COLO829 (cell line): ENCODE measurements around the gene MFN1.
"Not testable (repeated sequence)": the region's sequence is repeated elsewhere in the genome, so short reads cannot be mapped to it uniquely, and the experiment has no call there.

Experiments used
- DNase-seq: peaks from one replicate; pipeline ENCODE4 v3.0.0; 2012; ENCODE audit warnings: low spot score

Gene MFN1

DNA sequence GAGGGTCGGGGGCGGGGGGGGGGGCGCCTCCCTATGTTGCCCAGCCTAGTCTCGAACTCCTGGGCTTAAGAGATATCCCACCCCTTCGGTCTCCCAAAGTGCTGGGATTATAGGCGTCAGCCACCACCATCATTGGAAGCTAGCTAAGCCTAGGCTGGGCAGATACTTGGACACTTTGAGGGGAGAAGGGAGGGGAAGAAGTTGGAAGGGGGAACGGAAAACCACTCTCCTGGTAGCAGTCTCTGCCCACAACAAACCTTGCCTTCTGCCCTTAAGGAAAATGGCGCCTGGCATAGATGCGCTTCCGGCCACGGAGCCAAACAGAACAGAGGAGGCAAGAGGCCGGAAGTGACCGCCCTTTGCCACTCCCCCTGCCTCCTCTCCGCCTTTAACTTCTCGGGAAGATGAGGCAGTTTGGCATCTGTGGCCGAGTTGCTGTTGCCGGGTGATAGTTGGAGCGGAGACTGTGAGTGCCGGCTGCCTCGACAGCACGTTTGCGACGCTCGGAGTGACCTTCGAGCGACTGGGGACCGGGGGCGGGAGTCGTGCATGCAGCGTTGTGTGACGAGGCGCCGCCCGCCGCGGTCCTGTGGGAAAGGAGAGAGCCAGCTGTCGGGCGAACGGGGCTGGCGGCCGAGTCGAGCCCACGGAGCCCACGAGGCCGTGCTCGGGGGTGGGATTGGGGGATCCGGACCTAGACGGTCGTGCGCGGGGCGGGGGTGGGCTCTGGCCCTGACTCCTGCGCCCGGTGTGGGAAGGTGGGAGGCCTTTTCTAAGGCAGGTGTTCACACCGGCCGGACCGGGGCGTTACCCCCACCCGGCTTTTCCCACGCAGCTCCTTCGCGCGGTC lies at the start of gene MFN1:
Gene MFN1 (plus strand): TSS at position 365 of the 850 bp plus-strand sequence. CDS start 1,143 bp downstream, outside the sequence.
- DNase-seq, result peak; percentile 97

DNA sequence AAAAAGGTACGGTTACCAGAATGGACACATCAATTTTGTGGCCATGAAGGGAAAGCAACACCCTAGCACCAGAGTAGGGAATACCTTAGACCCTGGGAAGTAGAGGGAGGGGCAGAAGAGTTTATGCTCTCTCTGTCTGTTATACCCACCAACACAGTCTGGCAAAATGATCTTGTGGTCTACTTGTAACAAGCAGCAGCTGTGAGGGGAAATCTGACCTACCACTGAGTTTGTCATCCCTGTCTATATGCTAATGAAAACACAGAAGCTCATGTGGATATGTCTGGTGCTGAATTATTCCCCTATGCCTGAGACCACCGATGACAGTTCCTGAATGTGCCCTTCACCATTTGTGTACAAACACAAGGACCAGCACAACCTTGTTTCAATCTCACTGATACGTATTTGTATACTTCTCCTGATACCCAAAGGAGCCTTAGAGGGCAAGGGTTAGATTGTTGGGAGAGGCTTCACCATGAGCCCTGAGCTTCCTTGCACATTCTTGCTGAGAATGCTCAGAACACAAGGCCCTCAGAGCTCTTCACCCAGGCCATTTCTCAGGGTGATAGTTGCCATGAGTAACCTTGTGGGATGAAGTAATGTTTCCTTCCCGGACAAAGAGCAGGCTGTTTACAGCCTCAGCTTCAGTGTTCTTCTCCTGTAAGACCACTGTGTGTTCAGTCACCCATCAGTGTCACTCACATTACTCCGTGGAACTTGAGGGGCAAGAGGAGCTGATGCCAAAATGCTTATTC lies 49.4 kb upstream of the MFN1 start:
- DNase-seq, result peak; percentile 53

DNA sequence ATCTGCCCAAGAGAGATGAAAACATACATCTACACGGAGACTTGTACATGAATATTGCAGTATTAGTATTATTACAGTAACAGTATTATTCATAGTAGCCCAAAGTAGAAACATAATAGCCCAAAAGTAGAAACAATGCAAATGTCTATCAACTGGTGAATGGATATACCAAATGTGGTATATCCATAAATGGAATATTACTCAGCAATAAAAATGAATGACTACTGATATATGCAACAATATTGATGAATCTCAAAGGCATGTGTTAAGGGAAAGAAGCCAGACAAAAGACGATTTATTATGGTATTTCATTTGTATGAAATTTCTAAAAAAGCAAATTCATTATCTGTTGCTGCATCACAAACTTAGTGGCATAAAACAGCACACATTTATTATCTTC lies 48.2 kb upstream of the MFN1 start:
- DNase-seq, result no peak

DNA sequence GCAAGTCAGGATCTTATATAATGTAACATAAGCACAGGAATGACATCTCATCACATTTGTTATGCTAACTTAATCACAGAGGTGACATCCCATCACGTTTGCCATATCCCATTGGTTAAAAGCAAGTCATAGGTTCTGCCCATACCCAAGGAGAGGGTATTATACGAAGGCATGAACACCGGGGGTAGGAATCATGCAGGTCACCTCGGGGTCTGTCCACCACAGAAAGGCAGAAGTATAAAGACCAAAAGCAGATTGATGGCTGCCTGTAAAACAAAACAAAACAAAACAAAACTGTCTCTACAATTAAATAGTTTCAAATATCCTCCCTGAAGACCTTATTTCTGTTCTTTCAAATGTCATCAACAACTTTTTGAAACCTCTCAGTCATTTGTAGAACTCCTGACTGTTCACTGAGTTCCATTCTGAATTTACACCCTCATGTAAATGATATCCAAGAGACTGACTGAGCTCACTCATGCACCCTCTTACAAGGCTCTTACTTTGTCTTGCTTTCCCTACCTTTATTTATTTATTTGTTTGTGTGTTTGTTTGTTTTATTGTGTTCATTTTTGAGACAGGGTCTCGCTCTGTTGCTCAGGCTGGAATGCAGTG lies 47.4 kb upstream of the MFN1 start:
- DNase-seq, result no peak

DNA sequence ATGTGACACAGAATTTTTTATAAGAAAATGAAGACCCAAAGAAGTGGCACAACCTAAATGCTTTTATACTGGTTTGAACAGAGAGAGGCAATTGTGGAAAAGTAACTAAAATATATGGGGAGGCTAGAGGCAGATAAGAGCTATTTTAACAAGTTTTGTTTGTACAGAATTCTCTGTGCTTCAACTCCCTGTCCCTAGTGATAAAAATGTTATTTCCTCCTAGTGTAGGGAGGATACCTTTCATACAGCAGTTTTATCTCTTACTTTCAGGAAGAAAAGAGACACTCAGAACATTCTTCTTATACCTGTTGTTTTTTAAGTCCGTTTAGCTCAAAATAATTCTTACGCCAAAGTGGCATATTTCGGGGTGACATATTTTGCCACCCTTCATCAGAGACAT lies 45.9 kb upstream of the MFN1 start:
- no peak for DNase-seq

DNA sequence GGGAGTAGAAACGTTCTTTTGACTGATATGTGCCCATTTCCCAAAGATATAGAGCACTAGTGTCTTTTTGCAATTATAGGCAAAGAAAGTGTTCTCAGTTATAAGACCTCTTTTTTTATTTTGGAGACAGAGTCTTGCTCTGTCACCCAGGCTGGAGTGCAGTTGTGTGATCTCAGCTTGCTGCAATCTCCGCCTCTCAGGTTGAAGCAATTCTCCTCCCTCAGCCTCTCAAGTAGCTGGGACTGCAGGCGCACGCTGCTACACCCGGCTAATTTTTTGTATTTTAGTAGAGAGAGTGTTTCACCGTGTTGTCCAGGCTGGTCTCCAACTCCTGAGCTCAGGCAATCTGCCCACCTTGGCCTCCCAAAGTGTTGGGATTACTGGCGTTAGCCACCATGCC lies 45.4 kb upstream of the MFN1 start:
- DNase-seq, result no peak

DNA sequence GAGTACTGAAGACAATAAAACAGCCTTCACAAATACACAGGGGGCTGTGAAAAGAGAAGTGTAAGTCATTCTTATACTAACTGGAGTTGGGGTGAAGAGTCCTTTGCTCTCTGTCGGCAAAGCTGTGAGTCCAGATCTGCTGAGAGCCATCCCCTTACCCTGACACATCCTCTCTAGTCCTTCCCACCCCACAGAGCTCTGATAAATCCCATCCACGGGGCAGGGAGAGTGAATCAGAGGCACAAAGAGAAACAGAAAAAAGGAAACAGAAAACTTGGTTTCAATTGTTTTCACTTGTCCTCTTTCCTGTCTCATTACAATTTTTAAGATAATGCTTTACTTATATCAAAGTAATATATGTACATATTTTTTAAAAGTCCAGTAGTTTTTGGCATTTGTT lies 42.9 kb upstream of the MFN1 start:
- DNase-seq, result no peak

DNA sequence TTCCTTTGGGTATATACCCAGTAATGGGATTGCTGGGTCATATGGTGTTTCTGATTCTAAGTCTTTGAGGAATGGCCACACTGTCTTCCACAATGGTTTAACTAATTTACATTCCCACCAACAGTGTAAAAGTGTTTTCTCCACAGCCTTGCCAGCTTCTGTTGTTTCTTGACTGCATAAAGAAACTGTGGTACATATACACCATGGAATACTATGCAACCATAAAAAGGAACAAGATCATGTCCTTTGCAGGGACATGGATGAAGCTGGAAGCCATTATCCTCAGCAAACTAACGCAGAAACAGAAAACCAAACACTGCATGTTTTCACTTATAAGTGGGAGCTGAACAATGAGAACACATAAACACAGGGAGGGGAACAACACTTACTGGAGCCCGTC lies 40.1 kb upstream of the MFN1 start:
- DNase-seq, result not testable (repeated sequence)

DNA sequence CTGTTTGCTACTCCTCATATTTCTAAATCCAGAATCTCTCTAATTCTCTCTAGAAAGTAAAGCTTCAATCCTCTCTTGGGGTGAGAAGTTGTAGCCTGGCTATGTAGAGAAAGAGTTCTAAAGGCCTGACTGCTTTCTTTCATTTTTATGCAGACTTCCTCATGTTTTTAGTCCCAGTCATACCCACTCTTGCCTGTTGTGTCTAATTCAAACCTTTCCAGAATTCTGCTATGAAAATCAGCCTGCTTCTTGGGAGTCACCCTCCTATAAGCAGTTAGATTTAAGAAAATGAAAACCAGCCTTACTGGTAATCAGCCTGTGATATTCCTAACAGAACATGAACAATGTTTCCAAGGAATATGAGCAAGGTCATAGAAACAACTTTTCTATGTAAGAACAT lies 39.5 kb upstream of the MFN1 start:
- DNase-seq, result no peak

DNA sequence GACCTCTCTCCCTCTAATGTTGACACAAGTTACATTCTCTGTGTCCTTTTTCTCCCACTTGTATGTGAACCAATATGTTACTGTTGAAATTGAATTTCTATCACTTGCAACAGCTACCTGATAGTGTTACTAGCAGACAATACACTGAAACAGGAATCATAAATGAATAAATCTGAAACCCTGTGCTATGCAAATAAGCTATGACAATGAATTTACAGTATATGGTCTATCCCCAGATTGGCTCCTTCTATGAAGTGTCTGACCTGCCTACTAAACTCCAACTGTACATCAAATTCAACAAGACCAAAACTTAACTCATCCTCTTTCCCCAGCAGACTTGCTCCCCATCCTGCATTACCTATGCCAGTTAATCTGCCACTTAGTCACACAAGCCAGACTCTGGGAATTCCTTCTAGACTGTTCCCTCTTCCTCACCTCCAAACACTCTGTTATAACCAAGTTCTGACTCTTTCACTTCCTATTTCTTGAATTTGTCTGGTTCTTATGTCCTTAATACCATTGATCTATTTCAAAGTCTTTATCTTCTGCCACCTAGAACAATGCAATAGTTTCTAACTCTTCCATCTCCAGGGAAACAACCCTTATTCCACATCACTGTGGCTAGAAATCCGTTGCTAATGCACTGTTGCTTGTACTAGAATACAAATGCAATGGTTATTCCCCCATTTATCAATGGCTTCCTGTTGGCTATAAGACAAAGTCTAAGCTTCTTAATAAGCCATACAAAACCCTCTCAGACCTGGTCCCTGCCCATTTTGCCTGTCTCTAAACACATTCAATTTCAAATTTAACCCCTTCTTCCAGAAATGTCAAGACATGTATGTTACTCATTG lies 38.1 kb upstream of the MFN1 start:
- no peak for DNase-seq

DNA sequence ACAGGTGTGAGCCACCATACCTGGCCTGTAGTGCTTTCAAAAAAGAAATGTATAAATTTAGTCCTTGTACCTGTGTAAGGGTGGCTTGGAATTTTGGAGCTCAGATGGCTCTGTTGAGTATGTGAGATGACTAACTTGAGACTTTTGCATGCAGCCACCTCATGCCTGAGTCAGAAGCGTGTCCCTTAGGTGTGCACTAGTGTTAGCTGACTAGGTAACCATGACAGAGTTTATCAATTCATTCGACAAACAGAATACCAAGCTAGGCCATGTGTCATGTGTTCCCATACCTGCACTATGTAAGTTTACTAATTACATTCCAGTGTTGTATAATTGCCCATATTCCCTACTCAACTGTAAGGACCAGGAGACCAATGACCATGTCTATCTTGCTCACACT lies 28.6 kb upstream of the MFN1 start:
- no peak for DNase-seq

DNA sequence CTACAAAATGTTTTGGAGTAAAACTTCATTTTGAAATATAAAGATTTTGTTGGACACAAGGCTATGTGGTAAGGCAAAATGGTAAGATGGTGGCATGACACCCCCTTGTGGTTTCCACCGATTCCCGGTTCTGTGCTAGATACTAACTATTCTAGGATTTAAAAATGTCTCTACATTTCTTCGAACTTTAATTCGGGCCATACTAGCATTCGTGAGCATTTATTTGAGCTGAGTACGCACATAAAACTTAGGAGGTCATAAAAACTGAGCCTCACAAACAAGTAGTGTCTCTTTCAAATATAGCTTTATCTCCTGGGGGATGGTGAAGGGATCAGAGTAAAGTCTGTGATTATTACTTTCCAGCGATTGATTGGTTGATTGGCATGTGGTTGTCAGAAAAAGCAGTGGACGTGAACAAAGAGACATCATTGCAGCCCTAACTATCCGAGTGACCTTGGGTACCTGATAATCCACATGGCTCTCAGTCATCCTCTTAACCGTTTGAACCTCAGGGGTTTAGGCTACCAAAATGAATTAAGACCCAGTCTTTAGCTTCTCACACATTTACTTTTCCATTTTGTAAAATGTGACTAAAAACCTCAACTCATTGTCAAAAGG lies 25.7 kb upstream of the MFN1 start:
- peak; percentile 63 for DNase-seq

DNA sequence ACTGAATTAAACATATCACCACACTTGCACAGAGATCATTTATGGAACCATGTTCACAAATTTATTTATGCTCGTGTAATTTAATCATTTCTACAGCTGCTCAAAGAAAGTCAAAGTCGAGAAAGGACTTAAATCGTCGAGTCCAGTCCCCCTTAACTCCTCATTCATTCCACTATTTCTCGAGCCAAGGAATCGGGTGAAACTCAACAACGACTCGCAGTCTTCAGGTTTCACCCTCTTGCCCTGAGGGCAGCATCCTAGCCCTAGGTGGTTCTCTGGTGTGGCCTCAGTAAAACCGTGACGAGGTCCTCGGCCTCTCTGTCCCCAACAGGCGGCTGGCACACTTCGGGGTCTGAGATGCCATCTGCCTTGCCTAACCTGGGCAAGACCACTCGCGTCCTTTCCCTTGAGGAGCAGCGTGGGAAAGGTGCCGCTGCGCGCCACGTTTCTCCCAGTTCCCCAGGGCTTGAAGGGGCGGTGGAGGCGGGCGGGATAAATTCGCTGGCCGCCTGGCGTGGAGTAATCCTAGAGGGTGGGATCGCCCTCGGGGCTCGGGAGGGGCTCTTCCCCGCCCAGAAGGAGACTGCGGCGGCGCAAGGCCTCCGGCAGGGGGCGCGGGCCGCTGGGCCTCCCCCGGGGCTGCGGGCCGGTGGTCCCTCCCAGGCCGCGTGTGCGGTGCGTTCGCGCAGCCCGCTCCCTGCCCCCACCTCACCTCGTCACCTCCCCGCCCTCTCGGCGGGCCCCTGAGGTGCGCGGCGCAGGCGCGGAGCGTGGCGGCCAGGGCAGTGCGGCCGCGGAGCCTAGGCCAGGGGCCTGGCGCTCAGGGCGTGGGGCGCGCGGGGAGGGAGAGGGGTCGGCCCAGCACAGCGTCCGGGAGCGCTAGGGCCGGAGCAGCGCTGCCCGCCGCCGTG lies 25.0 kb upstream of the MFN1 start, which contains the start of gene ZNF639:
Gene ZNF639 (plus strand): TSS at position 746 of the 911 bp plus-strand sequence. CDS start 5,263 bp downstream, outside the sequence.
- peak; percentile 82 for DNase-seq

DNA sequence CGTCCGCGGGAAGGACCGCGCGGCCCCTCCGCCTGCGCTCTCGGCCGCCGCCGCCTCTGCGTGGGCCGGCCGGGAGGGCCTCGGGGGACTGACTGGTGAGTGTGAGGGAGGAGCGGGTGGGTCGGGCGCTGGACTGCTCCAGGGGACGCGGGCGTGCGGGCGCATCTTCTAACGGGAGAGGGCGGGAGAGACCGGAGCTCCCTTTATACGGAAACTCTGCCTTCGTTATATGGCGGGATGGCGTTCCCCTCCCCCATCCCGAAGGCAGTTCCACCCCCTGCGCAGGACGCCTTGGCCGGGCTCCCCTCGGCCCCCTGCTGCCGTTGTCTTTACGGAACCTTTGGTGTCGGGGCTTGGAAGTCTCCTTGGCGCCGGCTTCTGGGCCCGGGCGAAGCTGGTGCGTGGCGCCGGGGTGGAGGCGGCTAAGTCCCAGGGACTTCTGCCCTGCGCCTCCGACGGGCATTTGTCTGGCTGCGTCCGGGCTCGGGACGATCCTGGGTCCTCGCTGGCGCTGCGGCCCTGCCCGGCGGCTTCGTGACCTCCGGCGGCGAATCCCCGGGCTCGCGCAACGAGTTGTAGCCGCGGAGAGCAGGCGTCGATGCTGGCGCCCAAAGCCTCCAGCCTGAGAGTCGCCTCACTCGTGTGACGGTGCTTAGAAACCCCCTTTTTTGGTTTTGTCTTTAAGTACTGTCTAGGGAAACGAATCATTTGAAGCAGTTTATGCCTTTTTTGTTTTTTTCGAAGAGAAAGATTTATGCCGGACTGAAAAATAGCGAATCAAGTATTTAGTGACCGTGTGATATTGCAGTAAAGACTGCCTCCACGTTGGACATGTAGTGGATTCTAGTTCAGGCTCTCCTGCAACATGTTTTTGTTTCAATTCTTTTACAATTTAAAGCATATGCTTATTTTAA lies 24.1 kb upstream of the MFN1 start:
- peak; percentile 81 for DNase-seq

DNA sequence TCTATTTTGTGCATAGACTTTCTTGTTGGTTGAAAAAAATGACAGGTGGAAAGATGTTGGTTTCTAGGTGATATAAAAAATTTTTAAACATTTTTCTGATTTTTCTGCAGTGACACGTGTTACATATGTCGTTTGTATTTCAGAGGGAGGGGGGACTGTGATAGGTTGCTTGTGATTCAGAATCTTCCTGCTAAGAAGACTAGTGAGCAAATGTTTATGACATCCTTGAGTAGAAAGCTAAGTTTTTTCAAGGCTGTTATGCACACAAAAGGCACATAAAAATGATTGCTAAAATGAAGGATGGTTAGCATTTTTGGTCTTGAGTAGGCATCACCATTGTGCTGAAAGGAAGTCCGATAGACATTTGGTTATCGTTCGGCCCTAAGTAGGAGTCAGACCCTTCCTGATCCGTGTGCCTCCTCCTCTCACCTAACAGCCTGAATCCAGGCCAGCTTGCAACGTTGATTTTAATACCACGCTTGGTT lies 23.2 kb upstream of the MFN1 start:
- no peak for DNase-seq

DNA sequence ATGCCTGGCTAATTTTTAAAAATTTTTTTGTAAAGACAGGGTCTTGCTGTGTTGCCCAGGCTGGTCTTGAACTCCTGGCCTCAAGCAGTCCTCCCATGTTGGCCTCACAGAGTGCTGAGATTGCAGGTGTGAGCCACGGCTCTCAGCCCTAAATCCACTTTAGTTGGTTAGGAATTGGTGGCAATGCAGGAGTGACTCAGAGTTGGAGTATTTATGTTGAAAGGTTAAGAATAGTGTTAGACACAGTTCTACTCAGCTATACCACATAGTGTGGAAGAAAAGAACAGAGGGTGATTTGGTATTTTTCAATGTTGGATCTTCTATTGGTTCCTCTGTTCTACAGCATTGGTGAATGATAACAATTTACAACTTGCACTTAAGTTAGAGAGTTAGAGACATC lies 17.1 kb upstream of the MFN1 start:
- DNase-seq, result no peak

DNA sequence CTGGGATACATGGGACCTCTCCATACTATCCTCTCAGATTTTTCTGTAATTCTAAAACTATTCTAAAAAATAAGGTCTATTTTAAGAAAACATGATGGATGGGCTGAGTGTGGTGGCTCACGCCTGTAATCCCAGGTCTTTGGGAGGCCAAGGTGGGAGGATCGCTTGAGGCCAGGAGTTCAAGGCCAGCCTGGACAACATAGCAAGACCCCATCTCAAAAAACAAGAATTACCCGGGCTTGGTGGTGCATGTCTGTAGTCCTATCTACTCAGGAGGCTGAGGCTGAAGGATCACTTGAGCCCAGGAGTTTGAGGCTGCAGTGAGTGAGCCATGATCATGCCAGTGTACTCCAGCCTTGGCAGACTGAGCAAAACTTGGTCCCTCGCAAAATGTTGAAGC lies 15.3 kb upstream of the MFN1 start:
- DNase-seq, result no peak

DNA sequence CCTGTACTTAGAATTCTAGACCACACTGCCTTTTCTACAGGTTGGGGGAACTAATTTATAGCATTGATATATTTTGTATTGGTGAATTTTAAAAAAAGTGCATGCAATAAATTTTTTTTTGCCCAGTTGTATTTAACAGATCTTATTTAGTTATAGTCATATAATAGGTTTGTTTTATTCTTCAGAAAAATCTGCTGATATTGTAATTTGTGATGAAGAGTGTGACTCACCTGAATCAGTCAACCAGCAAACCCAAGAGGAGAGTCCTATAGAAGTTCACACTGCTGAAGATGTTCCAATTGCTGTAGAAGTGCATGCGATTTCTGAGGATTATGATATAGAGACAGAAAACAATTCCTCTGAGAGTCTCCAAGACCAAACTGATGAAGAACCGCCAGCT lies 14.4 kb upstream of the MFN1 start:
- DNase-seq, result no peak

DNA sequence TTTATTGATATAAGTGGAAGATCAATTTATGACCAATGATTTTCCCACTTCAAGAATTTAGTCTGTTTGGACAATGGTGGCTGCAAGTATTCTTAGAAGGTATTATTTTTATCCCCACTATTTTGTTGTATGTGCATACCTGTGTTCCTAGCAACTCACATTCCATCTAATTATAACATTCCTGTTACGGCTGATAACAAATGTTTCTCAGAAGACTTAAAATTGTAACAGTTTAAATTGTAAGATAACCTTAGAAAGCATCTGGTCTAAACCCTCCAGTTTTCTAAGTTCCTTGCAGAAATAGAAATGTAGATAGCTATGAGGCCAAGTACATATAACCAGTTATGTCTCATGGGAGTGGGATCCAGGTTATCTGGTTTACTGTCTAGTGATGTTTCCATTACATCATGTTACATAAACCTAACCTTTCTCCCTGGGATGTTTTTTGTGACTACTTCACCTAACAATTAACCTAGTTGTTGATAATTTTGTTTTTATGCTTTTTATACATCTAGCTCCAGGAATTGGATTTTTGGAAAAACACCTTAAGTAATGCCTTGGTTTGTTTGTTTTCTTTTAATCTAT lies 11.1 kb upstream of the MFN1 start:
- DNase-seq, result no peak
